Upper lobe of left lung (tissue), 4 donors: ENCODE data around the gene HINFP.

Experiments used
- EP300 ChIP-seq, 4 donors: sonication (generic); formaldehyde crosslinking; IDR thresholded peaks; one replicate each; pipeline ENCODE4 v1.5.1; 2017; ENCODE audit warnings: antibody characterized with exemption in 4 of 4, control low read depth in 2 of 4
- POLR2A ChIP-seq, 4 donors: fragments of 450-650 bp; IDR thresholded peaks; one replicate each; pipeline ENCODE4 v1.5.1; 2016 to 2017; ENCODE audit warnings: antibody characterized with exemption in 4 of 4, mild to moderate bottlenecking in 2 of 4
- POLR2AphosphoS5 ChIP-seq, 2 donors: sonication (generic); formaldehyde crosslinking; IDR thresholded peaks; one replicate each; pipeline ENCODE4 v1.5.1; 2017; ENCODE audit warnings: antibody characterized with exemption in 2 of 2
- TF ChIP-seq, protein P1 (sequence below), 6 experiments: fragments of 450-650 bp in 4 of 6; fragments of 200-600 bp in 2 of 6; sonication (generic) in 2 of 6; IDR thresholded peaks; one replicate each; pipeline ENCODE4 v1.5.1; 2016 to 2019; ENCODE audit warnings: antibody characterized with exemption in 6 of 6

DNA sequence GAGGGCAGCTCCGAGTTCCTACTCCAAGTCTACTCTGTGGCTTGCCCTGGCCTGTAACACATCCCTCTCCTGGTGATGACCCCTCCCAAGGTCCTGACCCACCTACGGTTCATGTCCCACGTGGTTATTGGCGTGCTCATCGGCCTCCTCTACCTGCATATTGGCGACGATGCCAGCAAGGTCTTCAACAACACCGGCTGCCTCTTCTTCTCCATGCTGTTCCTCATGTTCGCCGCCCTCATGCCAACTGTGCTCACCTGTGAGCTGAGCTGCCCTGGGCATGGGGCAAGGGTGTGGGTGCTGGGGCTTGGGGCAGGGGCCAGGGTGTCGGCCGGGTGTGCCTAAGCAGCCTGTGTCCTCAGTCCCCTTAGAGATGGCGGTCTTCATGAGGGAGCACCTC is 37.1 kb downstream of the HINFP start:
- TF ChIP-seq, protein P1, sequence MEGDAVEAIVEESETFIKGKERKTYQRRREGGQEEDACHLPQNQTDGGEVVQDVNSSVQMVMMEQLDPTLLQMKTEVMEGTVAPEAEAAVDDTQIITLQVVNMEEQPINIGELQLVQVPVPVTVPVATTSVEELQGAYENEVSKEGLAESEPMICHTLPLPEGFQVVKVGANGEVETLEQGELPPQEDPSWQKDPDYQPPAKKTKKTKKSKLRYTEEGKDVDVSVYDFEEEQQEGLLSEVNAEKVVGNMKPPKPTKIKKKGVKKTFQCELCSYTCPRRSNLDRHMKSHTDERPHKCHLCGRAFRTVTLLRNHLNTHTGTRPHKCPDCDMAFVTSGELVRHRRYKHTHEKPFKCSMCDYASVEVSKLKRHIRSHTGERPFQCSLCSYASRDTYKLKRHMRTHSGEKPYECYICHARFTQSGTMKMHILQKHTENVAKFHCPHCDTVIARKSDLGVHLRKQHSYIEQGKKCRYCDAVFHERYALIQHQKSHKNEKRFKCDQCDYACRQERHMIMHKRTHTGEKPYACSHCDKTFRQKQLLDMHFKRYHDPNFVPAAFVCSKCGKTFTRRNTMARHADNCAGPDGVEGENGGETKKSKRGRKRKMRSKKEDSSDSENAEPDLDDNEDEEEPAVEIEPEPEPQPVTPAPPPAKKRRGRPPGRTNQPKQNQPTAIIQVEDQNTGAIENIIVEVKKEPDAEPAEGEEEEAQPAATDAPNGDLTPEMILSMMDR (IDR thresholded peaks at IDR 0.05), result no peak
- TF ChIP-seq POLR2A (IDR thresholded peaks at IDR 0.05) (no peak), EP300 (IDR thresholded peaks at IDR 0.05) (no peak), POLR2AphosphoS5 (IDR thresholded peaks at IDR 0.05) (no peak)
